ENCODE data around the gene SOS2.

GRCh38 chr14:50242566-50243310 is 11.4 kb upstream of the SOS2 start:
- TF ChIP-seq POLR2A (IDR thresholded peaks at IDR 0.05) (no peak), CTCF (IDR thresholded peaks at IDR 0.05) (no peak)

All from heart left ventricle (tissue), 13 donors.